Measurements from ENCODE around the gene UNC5B. TPM values are rescaled to one million over a fixed set of nuclear protein-coding genes. Genes with fewer than 3 reads are reported as not detected.

Gene UNC5B
- polyA plus RNA-seq, 1 donor (not counting 4 experiments of a cell fraction or from before 2014, with no cell fraction given) = 1.1 TPM

- H3K9ac ChIP-seq (ENCODE audit: control insufficient read depth, extremely low read depth, insufficient read depth, low read length) = no peak overlapping the region
- H3K4me1 ChIP-seq (ENCODE audit: control insufficient read depth, extremely low read depth, insufficient read depth, low read length) = peaks cover 26% of the 10 kb centered on the region
- H3K4me2 ChIP-seq (ENCODE audit: control insufficient read depth, extremely low read depth, insufficient read depth, low read depth, low read length) = no peak overlapping the region
- no peaks in the 10 kb centered on the region for H3K9me3 ChIP-seq (ENCODE audit: control insufficient read depth, low read depth, low read length)
- FAIRE-seq (no peak), DNase-seq (ENCODE audit: low read depth, low spot score) (no peak)
- no peaks in the 10 kb centered on the region for H3K79me2 ChIP-seq (ENCODE audit: control insufficient read depth, insufficient read depth, low read length)
- H2AFZ ChIP-seq (ENCODE audit: control insufficient read depth, low read length) = no peak overlapping the region
- dilution Hi-C loops (cut with MboI; ENCODE audit: extremely low pct_ligation_motif_present, low sequenced_read_pairs) = no loop called here
- H4K20me1 ChIP-seq (ENCODE audit: control insufficient read depth, extremely low read depth, insufficient read depth, low read length) = no peaks in the 10 kb centered on the region
- peaks cover 20% of the 10 kb centered on the region for H3K27me3 ChIP-seq (ENCODE audit: control insufficient read depth, extremely low read depth, insufficient read depth, low read length)
- no peak overlapping the region for H3K27ac ChIP-seq (ENCODE audit: control insufficient read depth, insufficient read depth, low read length)
- no peaks in the 10 kb centered on the region for H3K36me3 ChIP-seq (ENCODE audit: control insufficient read depth in 2 of 2, extremely low read depth in 1 of 2, insufficient read depth in 2 of 2, low read length in 2 of 2)
- TF ChIP-seq EZH2 (IDR thresholded peaks at IDR 0.05; ENCODE audit: low read length) (no peak), CTCF (optimal IDR thresholded peaks at IDR 0.05 in 1 of 3, IDR thresholded peaks at IDR 0.05 in 1 of 3, conservative IDR thresholded peaks at IDR 0.05 in 1 of 3; ENCODE audit: extremely low read depth in 1 of 3, insufficient read depth in 2 of 3, low read length in 3 of 3) (no peak)
- H3K9me1 ChIP-seq (ENCODE audit: control insufficient read depth, extremely low read depth, insufficient read depth, low read length) = peaks cover 2% of the 10 kb centered on the region
- H3K4me3 ChIP-seq (ENCODE audit: control insufficient read depth in 2 of 3, extremely low read depth in 1 of 3, insufficient read depth in 2 of 3, low read depth in 1 of 3, low read length in 3 of 3) = no peak overlapping the region
Measured at GRCh38 chr10:71216363-71216695, 4.0 kb downstream of the UNC5B start.

- Histone ChIP-seq H3K27ac (ENCODE audit: control insufficient read depth, insufficient read depth, low read length) (no peak overlapping the region), H3K4me1 (ENCODE audit: control insufficient read depth, extremely low read depth, insufficient read depth, low read length) (peaks cover 25% of the 10 kb centered on the region), H3K4me3 (ENCODE audit: control insufficient read depth in 2 of 3, extremely low read depth in 1 of 3, insufficient read depth in 2 of 3, low read depth in 1 of 3, low read length in 3 of 3) (peak overlapping the region in 2 of 3 experiments; percentile 53 to 61), H3K27me3 (ENCODE audit: control insufficient read depth, extremely low read depth, insufficient read depth, low read length) (peaks cover 15% of the 10 kb centered on the region), H3K9ac (ENCODE audit: control insufficient read depth, extremely low read depth, insufficient read depth, low read length) (peak overlapping the region; percentile 49), H3K4me2 (ENCODE audit: control insufficient read depth, extremely low read depth, insufficient read depth, low read depth, low read length) (peak overlapping the region; percentile 83), H3K79me2 (ENCODE audit: control insufficient read depth, insufficient read depth, low read length) (no peaks in the 10 kb centered on the region), H4K20me1 (ENCODE audit: control insufficient read depth, extremely low read depth, insufficient read depth, low read length) (no peaks in the 10 kb centered on the region), H3K36me3 (ENCODE audit: control insufficient read depth in 2 of 2, extremely low read depth in 1 of 2, insufficient read depth in 2 of 2, low read length in 2 of 2) (no peaks in the 10 kb centered on the region), H2AFZ (ENCODE audit: control insufficient read depth, low read length) (peak overlapping the region; percentile 25), H3K9me1 (ENCODE audit: control insufficient read depth, extremely low read depth, insufficient read depth, low read length) (peaks cover 2% of the 10 kb centered on the region), H3K9me3 (ENCODE audit: control insufficient read depth, low read depth, low read length) (no peaks in the 10 kb centered on the region)
- no peak for DNase-seq (ENCODE audit: low read depth, low spot score)
- TF ChIP-seq CTCF (optimal IDR thresholded peaks at IDR 0.05 in 1 of 3, IDR thresholded peaks at IDR 0.05 in 1 of 3, conservative IDR thresholded peaks at IDR 0.05 in 1 of 3; ENCODE audit: extremely low read depth in 1 of 3, insufficient read depth in 2 of 3, low read length in 3 of 3) = no peak
- no peak for TF ChIP-seq EZH2 (IDR thresholded peaks at IDR 0.05; ENCODE audit: low read length)
- dilution Hi-C loops (cut with MboI; ENCODE audit: extremely low pct_ligation_motif_present, low sequenced_read_pairs) = no loop called here
- no peak for FAIRE-seq
Measured at GRCh38 chr10:71216751-71217265, 4.4 kb downstream of the UNC5B start.
